ENCODE data around the gene JAKMIP2.

DNA sequence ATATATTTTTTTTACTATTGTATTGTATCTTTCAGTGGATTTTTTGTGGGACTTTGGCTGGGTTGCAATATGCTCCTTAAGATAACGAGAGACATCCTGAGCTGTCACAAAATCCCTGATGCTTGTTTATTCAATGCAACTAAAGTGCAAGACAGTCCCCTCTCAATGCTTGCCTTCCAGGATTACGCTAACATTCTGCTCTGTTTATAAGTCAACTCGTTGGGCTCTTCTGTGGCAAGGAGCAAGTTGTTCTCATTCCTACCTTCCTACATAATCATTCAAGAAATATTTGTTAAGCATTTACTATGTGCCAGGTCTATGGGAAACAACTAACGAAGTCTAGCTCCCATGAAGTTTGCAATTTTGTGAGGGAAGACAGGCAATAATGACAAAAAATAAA, 40.4 kb downstream of the JAKMIP2 start:
- no peak for TF ChIP-seq NRF1 (conservative IDR thresholded peaks at IDR 0.05; ENCODE audit: low read depth, low read length)
- TF ChIP-seq YY1 (IDR thresholded peaks at IDR 0.05; ENCODE audit: low read depth, low read length), result no peak
- no peak for TF ChIP-seq POLR2A (IDR thresholded peaks at IDR 0.05; ENCODE audit: low read depth, low read length)
- TF ChIP-seq, protein P1, sequence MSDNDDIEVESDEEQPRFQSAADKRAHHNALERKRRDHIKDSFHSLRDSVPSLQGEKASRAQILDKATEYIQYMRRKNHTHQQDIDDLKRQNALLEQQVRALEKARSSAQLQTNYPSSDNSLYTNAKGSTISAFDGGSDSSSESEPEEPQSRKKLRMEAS (IDR thresholded peaks at IDR 0.05; ENCODE audit: low read depth, low read length), result no peak
- TF ChIP-seq TCF7 (IDR thresholded peaks at IDR 0.05; ENCODE audit: borderline replicate concordance), result no peak
- TF ChIP-seq, protein P2, sequence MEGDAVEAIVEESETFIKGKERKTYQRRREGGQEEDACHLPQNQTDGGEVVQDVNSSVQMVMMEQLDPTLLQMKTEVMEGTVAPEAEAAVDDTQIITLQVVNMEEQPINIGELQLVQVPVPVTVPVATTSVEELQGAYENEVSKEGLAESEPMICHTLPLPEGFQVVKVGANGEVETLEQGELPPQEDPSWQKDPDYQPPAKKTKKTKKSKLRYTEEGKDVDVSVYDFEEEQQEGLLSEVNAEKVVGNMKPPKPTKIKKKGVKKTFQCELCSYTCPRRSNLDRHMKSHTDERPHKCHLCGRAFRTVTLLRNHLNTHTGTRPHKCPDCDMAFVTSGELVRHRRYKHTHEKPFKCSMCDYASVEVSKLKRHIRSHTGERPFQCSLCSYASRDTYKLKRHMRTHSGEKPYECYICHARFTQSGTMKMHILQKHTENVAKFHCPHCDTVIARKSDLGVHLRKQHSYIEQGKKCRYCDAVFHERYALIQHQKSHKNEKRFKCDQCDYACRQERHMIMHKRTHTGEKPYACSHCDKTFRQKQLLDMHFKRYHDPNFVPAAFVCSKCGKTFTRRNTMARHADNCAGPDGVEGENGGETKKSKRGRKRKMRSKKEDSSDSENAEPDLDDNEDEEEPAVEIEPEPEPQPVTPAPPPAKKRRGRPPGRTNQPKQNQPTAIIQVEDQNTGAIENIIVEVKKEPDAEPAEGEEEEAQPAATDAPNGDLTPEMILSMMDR (IDR thresholded peaks at IDR 0.05 in 2 of 3, conservative IDR thresholded peaks at IDR 0.05 in 1 of 3; ENCODE audit: control insufficient read depth in 2 of 3, extremely low read depth in 1 of 3, insufficient read depth in 1 of 3, low read depth in 3 of 3, low read length in 3 of 3), result no peak
- TF ChIP-seq ASH2L (IDR thresholded peaks at IDR 0.05; ENCODE audit: borderline replicate concordance, low read depth), result no peak
- TF ChIP-seq SMC3 (IDR thresholded peaks at IDR 0.05; ENCODE audit: borderline replicate concordance, low read length), result no peak
- TF ChIP-seq ESRRA (IDR thresholded peaks at IDR 0.05; ENCODE audit: low read length), result no peak
- TF ChIP-seq, protein P3, sequence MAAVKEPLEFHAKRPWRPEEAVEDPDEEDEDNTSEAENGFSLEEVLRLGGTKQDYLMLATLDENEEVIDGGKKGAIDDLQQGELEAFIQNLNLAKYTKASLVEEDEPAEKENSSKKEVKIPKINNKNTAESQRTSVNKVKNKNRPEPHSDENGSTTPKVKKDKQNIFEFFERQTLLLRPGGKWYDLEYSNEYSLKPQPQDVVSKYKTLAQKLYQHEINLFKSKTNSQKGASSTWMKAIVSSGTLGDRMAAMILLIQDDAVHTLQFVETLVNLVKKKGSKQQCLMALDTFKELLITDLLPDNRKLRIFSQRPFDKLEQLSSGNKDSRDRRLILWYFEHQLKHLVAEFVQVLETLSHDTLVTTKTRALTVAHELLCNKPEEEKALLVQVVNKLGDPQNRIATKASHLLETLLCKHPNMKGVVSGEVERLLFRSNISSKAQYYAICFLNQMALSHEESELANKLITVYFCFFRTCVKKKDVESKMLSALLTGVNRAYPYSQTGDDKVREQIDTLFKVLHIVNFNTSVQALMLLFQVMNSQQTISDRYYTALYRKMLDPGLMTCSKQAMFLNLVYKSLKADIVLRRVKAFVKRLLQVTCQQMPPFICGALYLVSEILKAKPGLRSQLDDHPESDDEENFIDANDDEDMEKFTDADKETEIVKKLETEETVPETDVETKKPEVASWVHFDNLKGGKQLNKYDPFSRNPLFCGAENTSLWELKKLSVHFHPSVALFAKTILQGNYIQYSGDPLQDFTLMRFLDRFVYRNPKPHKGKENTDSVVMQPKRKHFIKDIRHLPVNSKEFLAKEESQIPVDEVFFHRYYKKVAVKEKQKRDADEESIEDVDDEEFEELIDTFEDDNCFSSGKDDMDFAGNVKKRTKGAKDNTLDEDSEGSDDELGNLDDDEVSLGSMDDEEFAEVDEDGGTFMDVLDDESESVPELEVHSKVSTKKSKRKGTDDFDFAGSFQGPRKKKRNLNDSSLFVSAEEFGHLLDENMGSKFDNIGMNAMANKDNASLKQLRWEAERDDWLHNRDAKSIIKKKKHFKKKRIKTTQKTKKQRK (IDR thresholded peaks at IDR 0.05; ENCODE audit: low read depth, low read length), result no peak
- TF ChIP-seq, protein P4, sequence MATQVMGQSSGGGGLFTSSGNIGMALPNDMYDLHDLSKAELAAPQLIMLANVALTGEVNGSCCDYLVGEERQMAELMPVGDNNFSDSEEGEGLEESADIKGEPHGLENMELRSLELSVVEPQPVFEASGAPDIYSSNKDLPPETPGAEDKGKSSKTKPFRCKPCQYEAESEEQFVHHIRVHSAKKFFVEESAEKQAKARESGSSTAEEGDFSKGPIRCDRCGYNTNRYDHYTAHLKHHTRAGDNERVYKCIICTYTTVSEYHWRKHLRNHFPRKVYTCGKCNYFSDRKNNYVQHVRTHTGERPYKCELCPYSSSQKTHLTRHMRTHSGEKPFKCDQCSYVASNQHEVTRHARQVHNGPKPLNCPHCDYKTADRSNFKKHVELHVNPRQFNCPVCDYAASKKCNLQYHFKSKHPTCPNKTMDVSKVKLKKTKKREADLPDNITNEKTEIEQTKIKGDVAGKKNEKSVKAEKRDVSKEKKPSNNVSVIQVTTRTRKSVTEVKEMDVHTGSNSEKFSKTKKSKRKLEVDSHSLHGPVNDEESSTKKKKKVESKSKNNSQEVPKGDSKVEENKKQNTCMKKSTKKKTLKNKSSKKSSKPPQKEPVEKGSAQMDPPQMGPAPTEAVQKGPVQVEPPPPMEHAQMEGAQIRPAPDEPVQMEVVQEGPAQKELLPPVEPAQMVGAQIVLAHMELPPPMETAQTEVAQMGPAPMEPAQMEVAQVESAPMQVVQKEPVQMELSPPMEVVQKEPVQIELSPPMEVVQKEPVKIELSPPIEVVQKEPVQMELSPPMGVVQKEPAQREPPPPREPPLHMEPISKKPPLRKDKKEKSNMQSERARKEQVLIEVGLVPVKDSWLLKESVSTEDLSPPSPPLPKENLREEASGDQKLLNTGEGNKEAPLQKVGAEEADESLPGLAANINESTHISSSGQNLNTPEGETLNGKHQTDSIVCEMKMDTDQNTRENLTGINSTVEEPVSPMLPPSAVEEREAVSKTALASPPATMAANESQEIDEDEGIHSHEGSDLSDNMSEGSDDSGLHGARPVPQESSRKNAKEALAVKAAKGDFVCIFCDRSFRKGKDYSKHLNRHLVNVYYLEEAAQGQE (IDR thresholded peaks at IDR 0.05; ENCODE audit: low read depth, low read length), result no peak
- no peak for TF ChIP-seq RAD21 (IDR thresholded peaks at IDR 0.05; ENCODE audit: insufficient read depth, low read depth, low read length)
- TF ChIP-seq SREBF2 (IDR thresholded peaks at IDR 0.05; ENCODE audit: low read length), result no peak
- no peak for TF ChIP-seq FOS (IDR thresholded peaks at IDR 0.05; ENCODE audit: borderline replicate concordance, extremely low read depth, insufficient read length)

Measured in GM12878 (cell line).